Chondrocyte (in vitro differentiated cells): ENCODE measurements around the gene SLC35F1. TPM values are rescaled to one million over a fixed set of nuclear protein-coding genes. Genes with fewer than 3 reads are reported as not detected.

Source experiments
- DNase-seq: peaks from one replicate; pipeline ENCODE4 v3.0.0; 2021; ENCODE audit warnings: mixed read lengths, low spot score
- H3K27ac Mint-ChIP-seq: one replicate; pipeline ENCODE4 v1.8.0; 2021; ENCODE audit warnings: mild to moderate bottlenecking, moderate library complexity, mixed read lengths; ENCODE audit not compliant: unreplicated experiment
- H3K27me3 Mint-ChIP-seq: 2 replicates; pipeline ENCODE4 v1.8.0; 2021; ENCODE audit warnings: low read depth, mixed read lengths
- H3K36me3 Mint-ChIP-seq: 2 replicates; pipeline ENCODE4 v1.8.0; 2021; ENCODE audit warnings: low read depth, mixed read lengths
- H3K4me1 Mint-ChIP-seq: 2 replicates; pipeline ENCODE4 v1.8.0; 2021; ENCODE audit warnings: low read depth, mild to moderate bottlenecking, mixed read lengths
- H3K4me3 Mint-ChIP-seq: one replicate; pipeline ENCODE4 v1.8.0; 2021; ENCODE audit warnings: mild to moderate bottlenecking, moderate library complexity, mixed read lengths; ENCODE audit not compliant: unreplicated experiment
- H3K9me3 Mint-ChIP-seq: 2 replicates; pipeline ENCODE4 v1.8.0; 2021; ENCODE audit warnings: low read depth, mixed read lengths
- total RNA-seq: library from RNA; stranded (reverse); gene quantifications from 3 replicates; pipeline ENCODE4 v1.2.1, GENCODE V29; 2021
- TF ChIP-seq, protein P1 (sequence below): fragments of 200-600 bp; sonication (generic); IDR thresholded peaks from 2 replicates; pipeline ENCODE4 v1.5.0; 2021; ENCODE audit warnings: antibody characterized with exemption, mild to moderate bottlenecking, moderate library complexity

The SLC35F1 gene
- total RNA-seq, 1 donor from 2014 or later, result not detected

DNA sequence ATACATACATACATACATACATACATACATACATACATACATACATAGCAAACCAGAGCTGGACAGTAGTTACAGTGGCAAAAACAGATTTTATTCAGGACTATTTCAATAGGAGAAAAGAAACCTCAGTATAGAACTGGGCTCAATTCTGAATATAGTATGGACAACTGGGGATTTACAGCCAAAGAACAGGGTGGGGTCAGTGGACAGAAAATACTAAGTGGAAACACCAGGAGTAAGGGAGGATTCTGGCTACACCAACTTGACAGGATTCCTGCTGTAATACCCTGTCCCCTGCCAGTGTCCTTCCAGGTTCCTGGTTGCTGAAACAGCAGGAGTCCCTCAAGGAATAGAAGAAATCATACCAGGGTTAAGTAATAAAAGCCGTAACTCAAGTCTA lies 293.1 kb downstream of the SLC35F1 start:
- Mint-ChIP-seq H3K27ac (no peak overlapping the region), H3K4me3 (no peak overlapping the region), H3K27me3 (no peaks in the 10 kb centered on the region), H3K36me3 (no peaks in the 10 kb centered on the region), H3K9me3 (no peaks in the 10 kb centered on the region), H3K4me1 (peaks cover 11% of the 10 kb centered on the region)
- no peak for DNase-seq
- TF ChIP-seq, protein P1, sequence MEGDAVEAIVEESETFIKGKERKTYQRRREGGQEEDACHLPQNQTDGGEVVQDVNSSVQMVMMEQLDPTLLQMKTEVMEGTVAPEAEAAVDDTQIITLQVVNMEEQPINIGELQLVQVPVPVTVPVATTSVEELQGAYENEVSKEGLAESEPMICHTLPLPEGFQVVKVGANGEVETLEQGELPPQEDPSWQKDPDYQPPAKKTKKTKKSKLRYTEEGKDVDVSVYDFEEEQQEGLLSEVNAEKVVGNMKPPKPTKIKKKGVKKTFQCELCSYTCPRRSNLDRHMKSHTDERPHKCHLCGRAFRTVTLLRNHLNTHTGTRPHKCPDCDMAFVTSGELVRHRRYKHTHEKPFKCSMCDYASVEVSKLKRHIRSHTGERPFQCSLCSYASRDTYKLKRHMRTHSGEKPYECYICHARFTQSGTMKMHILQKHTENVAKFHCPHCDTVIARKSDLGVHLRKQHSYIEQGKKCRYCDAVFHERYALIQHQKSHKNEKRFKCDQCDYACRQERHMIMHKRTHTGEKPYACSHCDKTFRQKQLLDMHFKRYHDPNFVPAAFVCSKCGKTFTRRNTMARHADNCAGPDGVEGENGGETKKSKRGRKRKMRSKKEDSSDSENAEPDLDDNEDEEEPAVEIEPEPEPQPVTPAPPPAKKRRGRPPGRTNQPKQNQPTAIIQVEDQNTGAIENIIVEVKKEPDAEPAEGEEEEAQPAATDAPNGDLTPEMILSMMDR, result no peak

DNA sequence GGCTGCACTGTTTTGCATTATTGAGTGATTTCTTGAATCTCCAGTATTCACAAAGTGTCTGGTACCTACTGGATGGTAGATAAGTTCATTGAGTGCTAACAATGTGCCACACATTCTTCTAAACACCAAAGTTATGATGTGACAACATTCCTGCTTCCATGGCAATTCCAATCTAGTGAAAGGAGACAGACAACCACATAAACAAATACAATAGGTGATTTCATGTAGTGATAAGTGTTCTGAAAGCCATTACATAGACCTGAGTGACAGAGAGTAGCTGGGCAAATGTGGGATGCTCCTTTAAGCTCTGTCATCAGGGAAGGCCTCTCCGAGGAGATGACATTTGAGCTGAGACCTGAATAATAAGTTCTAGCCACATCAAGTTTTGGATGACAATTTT lies 295.5 kb downstream of the SLC35F1 start:
- no peaks in the 10 kb centered on the region for H3K36me3 Mint-ChIP-seq
- H3K9me3 Mint-ChIP-seq, result no peaks in the 10 kb centered on the region
- no peak for DNase-seq
- TF ChIP-seq, protein P1, result no peak
- H3K4me1 Mint-ChIP-seq, result peaks cover 12% of the 10 kb centered on the region
- no peak overlapping the region for H3K4me3 Mint-ChIP-seq
- H3K27ac Mint-ChIP-seq, result no peak overlapping the region
- H3K27me3 Mint-ChIP-seq, result no peaks in the 10 kb centered on the region

- TF ChIP-seq, protein P1, result no peak
- no peak overlapping the region for H3K27ac Mint-ChIP-seq
- H3K9me3 Mint-ChIP-seq, result no peaks in the 10 kb centered on the region
- DNase-seq, result no peak
- no peak overlapping the region for H3K4me3 Mint-ChIP-seq
- peaks cover 9% of the 10 kb centered on the region for H3K4me1 Mint-ChIP-seq
- H3K27me3 Mint-ChIP-seq, result no peaks in the 10 kb centered on the region
- no peaks in the 10 kb centered on the region for H3K36me3 Mint-ChIP-seq
These were observed 296.5 kb downstream of the SLC35F1 start for GRCh38 chr6:118203545-118203944.

DNA sequence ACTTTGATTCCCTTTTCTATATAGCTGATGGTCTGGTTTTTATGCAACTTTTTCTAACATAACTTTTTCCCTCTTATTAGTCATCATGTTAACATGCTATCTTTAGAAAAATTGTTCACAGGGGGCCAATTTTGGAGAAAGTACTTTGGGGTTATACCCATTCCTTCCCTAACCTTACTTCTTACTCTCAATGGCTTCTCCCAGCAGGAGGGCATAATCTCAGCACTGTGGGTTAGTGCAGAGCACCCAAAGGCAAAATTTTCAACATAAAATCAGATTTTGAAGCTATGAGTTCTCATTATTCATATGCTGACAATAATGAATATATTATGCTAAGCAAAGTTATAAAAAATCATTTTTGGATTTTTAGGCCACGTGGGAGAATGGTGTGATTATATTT lies 299.2 kb downstream of the SLC35F1 start:
- no peak overlapping the region for H3K27ac Mint-ChIP-seq
- H3K36me3 Mint-ChIP-seq, result no peaks in the 10 kb centered on the region
- TF ChIP-seq, protein P1, result no peak
- H3K9me3 Mint-ChIP-seq, result no peaks in the 10 kb centered on the region
- no peak overlapping the region for H3K4me3 Mint-ChIP-seq
- no peak for DNase-seq
- no peaks in the 10 kb centered on the region for H3K27me3 Mint-ChIP-seq
- peaks cover 3% of the 10 kb centered on the region for H3K4me1 Mint-ChIP-seq

DNA sequence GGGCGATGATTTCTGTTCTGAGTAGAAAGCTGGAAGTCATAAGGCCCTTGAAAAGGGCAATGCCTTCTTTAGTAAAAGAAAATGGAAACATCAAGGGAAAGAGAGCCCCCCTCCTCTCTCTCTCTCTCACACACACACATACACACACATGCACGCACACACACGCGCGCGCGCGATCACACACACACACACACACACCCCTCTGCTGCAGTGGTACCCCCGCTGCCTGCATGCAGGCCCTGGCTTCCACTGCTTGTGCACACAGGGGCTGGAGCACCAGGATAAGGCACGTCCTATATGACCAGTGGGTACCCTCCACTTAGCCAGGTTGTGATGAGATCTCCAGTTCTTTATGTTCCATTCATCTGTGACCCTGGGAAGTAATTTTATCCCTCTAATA lies 300.9 kb downstream of the SLC35F1 start:
- Mint-ChIP-seq H3K9me3 (no peaks in the 10 kb centered on the region), H3K36me3 (no peaks in the 10 kb centered on the region), H3K27me3 (no peaks in the 10 kb centered on the region), H3K4me3 (no peak overlapping the region), H3K27ac (no peak overlapping the region), H3K4me1 (peaks cover 3% of the 10 kb centered on the region)
- DNase-seq, result no peak
- TF ChIP-seq, protein P1, result no peak
